Activated CD4-positive, CD25-positive, alpha-beta regulatory T cell treated with anti-CD3 and anti-CD28 coated beads, Interleukin-2, amount 50 U/mL, for 72 hours (primary cell): Measurements from ENCODE around the gene AGRN.
"Not testable (repeated sequence)": the region's sequence is repeated elsewhere in the genome, so short reads cannot be mapped to it uniquely, and the experiment has no call there.

ENCODE experiments used
- DNase-seq: peaks from one replicate; pipeline ENCODE4 v3.0.0; 2021

AGRN gene

GRCh38 chr1:981955-982558 is 37.9 kb upstream of the AGRN start, which contains the start of gene PERM1:
PERM1 (minus strand) TSS chr1:982093; CDS start chr1:981029, 1,064 bp downstream.
- DNase-seq = no peak

- no peak for DNase-seq
These were observed 37.0 kb upstream of the AGRN start for GRCh38 chr1:982765-983436.

- DNase-seq = peak; percentile 76
These were observed 36.0 kb upstream of the AGRN start for GRCh38 chr1:983798-984475.

GRCh38 chr1:984476-984814 is 35.5 kb upstream of the AGRN start:
- DNase-seq = no peak

GRCh38 chr1:985126-985525 is 34.8 kb upstream of the AGRN start:
- no peak for DNase-seq

GRCh38 chr1:988061-988460 is 31.9 kb upstream of the AGRN start:
- DNase-seq = not testable (repeated sequence)

- DNase-seq = not testable (repeated sequence)
These were observed 28.6 kb upstream of the AGRN start for GRCh38 chr1:991275-991674.

- DNase-seq = no peak
These were observed 28.0 kb upstream of the AGRN start for GRCh38 chr1:991895-992294.

- no peak for DNase-seq
These were observed 27.6 kb upstream of the AGRN start for GRCh38 chr1:992362-992761.

- no peak for DNase-seq
These were observed 26.4 kb upstream of the AGRN start for GRCh38 chr1:993379-993995.

GRCh38 chr1:994546-994945 is 25.4 kb upstream of the AGRN start:
- DNase-seq = not testable (repeated sequence)

- no peak for DNase-seq
These were observed 24.0 kb upstream of the AGRN start for GRCh38 chr1:995665-996633.

- DNase-seq = no peak
These were observed 22.8 kb upstream of the AGRN start for GRCh38 chr1:996851-997712.

- no peak for DNase-seq
These were observed 22.3 kb upstream of the AGRN start for GRCh38 chr1:997713-997992.

GRCh38 chr1:997993-998744 is 21.8 kb upstream of the AGRN start:
- DNase-seq = no peak

GRCh38 chr1:998745-998994 is 21.2 kb upstream of the AGRN start:
- no peak for DNase-seq

GRCh38 chr1:998995-999724 is 20.8 kb upstream of the AGRN start:
- DNase-seq = peak; percentile 44

GRCh38 chr1:999725-1000356 is 20.1 kb upstream of the AGRN start, which contains the start of gene HES4:
HES4 (minus strand) TSS chr1:1000097; CDS start chr1:999973, 124 bp downstream.
- DNase-seq = peak; percentile 60

- peak; percentile 67 for DNase-seq
These were observed 19.4 kb upstream of the AGRN start for GRCh38 chr1:1000357-1001056.
